Astrocyte of the cerebellum (primary cell): Measurements from ENCODE around the gene MORN2.
A peak's percentile ranks its signal among the peaks of the same experiment; 100 is the strongest.

Experiments used
- DNase-seq: peaks from one replicate; pipeline ENCODE4 v3.0.0-alpha.2; 2011; ENCODE audit warnings: low read depth
- H3K4me3 ChIP-seq: 2 replicates; pipeline ENCODE4 v1.5.1; 2011; ENCODE audit warnings: mild to moderate bottlenecking, low read depth, low read length, moderate library complexity
- CTCF ChIP-seq: IDR thresholded peaks from 2 replicates; pipeline ENCODE4 v1.5.1; 2012; ENCODE audit warnings: low read length, low read depth, moderate library complexity, mild to moderate bottlenecking; ENCODE audit errors: missing control alignments
- in situ Hi-C: cut with HindIII; loops from 2 replicates; pipeline ENCODE4 v1.10.0; 2017; ENCODE audit warnings: low sequenced_read_pairs

Gene MORN2

GRCh38 chr2:38871432-38871831 is 4.3 kb upstream of the MORN2 start:
- no peak overlapping the region for H3K4me3 ChIP-seq
- no peak for TF ChIP-seq CTCF
- in situ Hi-C loops = no loop called here
- no peak for DNase-seq

GRCh38 chr2:38873763-38874162 is 2.0 kb upstream of the MORN2 start:
- in situ Hi-C loops = no loop called here
- no peak for DNase-seq
- no peak for TF ChIP-seq CTCF
- H3K4me3 ChIP-seq = no peak overlapping the region

GRCh38 chr2:38875227-38875575 is 575 bp upstream of the MORN2 start:
- no peak for DNase-seq
- H3K4me3 ChIP-seq = peak overlapping the region; percentile 94
- in situ Hi-C loops = no loop called here
- no peak for TF ChIP-seq CTCF

- in situ Hi-C loops = no loop called here
- H3K4me3 ChIP-seq = peak overlapping the region; percentile 94
- TF ChIP-seq CTCF = no peak
- no peak for DNase-seq
Measured at GRCh38 chr2:38876407-38876806, 631 bp downstream of the MORN2 start.

- no peak for TF ChIP-seq CTCF
- in situ Hi-C loops = no loop called here
- H3K4me3 ChIP-seq = no peak overlapping the region
- DNase-seq = no peak
Measured at GRCh38 chr2:38886063-38886462, 10.3 kb downstream of the MORN2 start.

GRCh38 chr2:38887347-38887746 is 11.6 kb downstream of the MORN2 start:
- TF ChIP-seq CTCF = no peak
- in situ Hi-C loops = no loop called here
- no peak for DNase-seq
- no peak overlapping the region for H3K4me3 ChIP-seq
